Heart left ventricle (tissue), 13 donors: ENCODE results near the gene CAST.

Source experiments
- CTCF ChIP-seq, 12 donors: fragments of 200-600 bp; sonication (generic) in 4 of 12; IDR thresholded peaks; one replicate each; pipeline versions ENCODE4 v1.5.0 to v1.8.0; 2018 to 2022; ENCODE audit warnings: antibody characterized with exemption in 12 of 12, mild to moderate bottlenecking in 5 of 12
- POLR2A ChIP-seq, 2 donors: fragments of 450-650 bp; IDR thresholded peaks; one replicate each; pipeline ENCODE4 v1.6.1; 2017; ENCODE audit warnings: antibody characterized with exemption in 2 of 2, mild to moderate bottlenecking in 2 of 2, moderate library complexity in 2 of 2
- donor health status: ischemic (EF 13 %, LVEDD 7.1; RV severe dilation, severe dysfunction).
- donor health status: DM: no; HTN: yes; CAD: no.
- donor health status: DM: no; HTN: no; CAD: no.
- donor health status: ischemic (EF 25% LVEDD 6.9; RV normal size, moderate dysfunction).
- donor health status: ischemic (EF 25% LVEDD 5.7; RV mildly dilated, moderate dysfunction).
- donor health status: ischemic (EF 35%, LVEDD 5.7; RV mildly dilated, moderate dysfunction).
- donor health status: nonischemic (EF 11% LVEDD 7.7; RV severe dilation, severe dysfunction).
- donor health status: DM: yes; HTN: yes; CAD: no.
- donor health status: PGD.
- donor health status: ischemic (EF 29% LVEDD 5.4; RV normal size, mild dysfunction).
- donor health status: nonischemic (EF 23%, LVEDD 6.1; RV moderate dilation, normal function).

- TF ChIP-seq CTCF (IDR thresholded peaks at IDR 0.05) (no peak), POLR2A (IDR thresholded peaks at IDR 0.05) (no peak)
Observed at GRCh38 chr5:96675882-96676281, 13.7 kb downstream of the CAST start.
